ENCODE results near the gene MXRA7.

Gene MXRA7

GRCh38 chr17:76688165-76688622, 22.6 kb downstream of the MXRA7 start:
- DNase-seq (ENCODE audit: insufficient read length, low spot score): no peak
- no peak for TF ChIP-seq SPI1 (IDR thresholded peaks at IDR 0.05; ENCODE audit: low read depth, low read length)
- TF ChIP-seq POLR2A (IDR thresholded peaks at IDR 0.05; ENCODE audit: low read depth, low read length): no peak
- no peak for TF ChIP-seq POU2F2 (IDR thresholded peaks at IDR 0.05; ENCODE audit: low read depth, low read length)
- TF ChIP-seq POLR2AphosphoS5 (IDR thresholded peaks at IDR 0.05; ENCODE audit: low read depth, low read length): no peak
- TF ChIP-seq PAX5 (IDR thresholded peaks at IDR 0.05; ENCODE audit: insufficient read depth, low read length, severe bottlenecking): no peak
- no peak for TF ChIP-seq TAF1 (IDR thresholded peaks at IDR 0.05; ENCODE audit: low read depth, low read length)
- FAIRE-seq: no peak

GRCh38 chr17:76687298-76688164, 23.2 kb downstream of the MXRA7 start:
- no peak for FAIRE-seq
- DNase-seq (ENCODE audit: insufficient read length, low spot score): no peak
- TF ChIP-seq TAF1 (IDR thresholded peaks at IDR 0.05; ENCODE audit: low read depth, low read length) (no peak), PAX5 (IDR thresholded peaks at IDR 0.05; ENCODE audit: insufficient read depth, low read length, severe bottlenecking) (no peak), POLR2AphosphoS5 (IDR thresholded peaks at IDR 0.05; ENCODE audit: low read depth, low read length) (no peak)

- DNase-seq (ENCODE audit: insufficient read length, low spot score): no peak
- TF ChIP-seq PAX5 (IDR thresholded peaks at IDR 0.05; ENCODE audit: insufficient read depth, low read length, severe bottlenecking) (no peak), POLR2A (IDR thresholded peaks at IDR 0.05; ENCODE audit: low read depth, low read length) (no peak), POLR2AphosphoS5 (IDR thresholded peaks at IDR 0.05; ENCODE audit: low read depth, low read length) (no peak), SPI1 (IDR thresholded peaks at IDR 0.05; ENCODE audit: low read depth, low read length) (no peak), POU2F2 (IDR thresholded peaks at IDR 0.05; ENCODE audit: low read depth, low read length) (no peak), TAF1 (IDR thresholded peaks at IDR 0.05; ENCODE audit: low read depth, low read length) (no peak)
- FAIRE-seq: no peak
These were observed 24.0 kb downstream of the MXRA7 start for GRCh38 chr17:76686538-76687297.

- FAIRE-seq: no peak
- no peak for DNase-seq (ENCODE audit: insufficient read length, low spot score)
- TF ChIP-seq PAX5 (IDR thresholded peaks at IDR 0.05; ENCODE audit: insufficient read depth, low read length, severe bottlenecking) (no peak), POU2F2 (IDR thresholded peaks at IDR 0.05; ENCODE audit: low read depth, low read length) (no peak), TAF1 (IDR thresholded peaks at IDR 0.05; ENCODE audit: low read depth, low read length) (no peak), SPI1 (IDR thresholded peaks at IDR 0.05; ENCODE audit: low read depth, low read length) (no peak), POLR2AphosphoS5 (IDR thresholded peaks at IDR 0.05; ENCODE audit: low read depth, low read length) (no peak), POLR2A (IDR thresholded peaks at IDR 0.05; ENCODE audit: low read depth, low read length) (no peak)
These were observed 24.9 kb downstream of the MXRA7 start for GRCh38 chr17:76685846-76686245.

GRCh38 chr17:76685366-76685765, 25.4 kb downstream of the MXRA7 start:
- no peak for FAIRE-seq

GRCh38 chr17:76684756-76685155, 26.0 kb downstream of the MXRA7 start:
- FAIRE-seq (no peak), DNase-seq (ENCODE audit: insufficient read length, low spot score) (no peak)
- TF ChIP-seq PAX5 (IDR thresholded peaks at IDR 0.05; ENCODE audit: insufficient read depth, low read length, severe bottlenecking) (no peak), POLR2A (IDR thresholded peaks at IDR 0.05; ENCODE audit: low read depth, low read length) (no peak), TAF1 (IDR thresholded peaks at IDR 0.05; ENCODE audit: low read depth, low read length) (no peak), SPI1 (IDR thresholded peaks at IDR 0.05; ENCODE audit: low read depth, low read length) (no peak)

More at GRCh38 chr17:76685366-76685765, 25.4 kb downstream of the MXRA7 start:
- DNase-seq (ENCODE audit: insufficient read length, low spot score): no peak
- TF ChIP-seq SPI1 (IDR thresholded peaks at IDR 0.05; ENCODE audit: low read depth, low read length) (no peak), POLR2AphosphoS5 (IDR thresholded peaks at IDR 0.05; ENCODE audit: low read depth, low read length) (no peak), POLR2A (IDR thresholded peaks at IDR 0.05; ENCODE audit: low read depth, low read length) (no peak), TAF1 (IDR thresholded peaks at IDR 0.05; ENCODE audit: low read depth, low read length) (no peak), POU2F2 (IDR thresholded peaks at IDR 0.05; ENCODE audit: low read depth, low read length) (no peak), PAX5 (IDR thresholded peaks at IDR 0.05; ENCODE audit: insufficient read depth, low read length, severe bottlenecking) (no peak)

GRCh38 chr17:76683921-76684745, 26.6 kb downstream of the MXRA7 start:
- TF ChIP-seq PAX5 (IDR thresholded peaks at IDR 0.05; ENCODE audit: insufficient read depth, low read length, severe bottlenecking) (no peak), POLR2AphosphoS5 (IDR thresholded peaks at IDR 0.05; ENCODE audit: low read depth, low read length) (no peak), TAF1 (IDR thresholded peaks at IDR 0.05; ENCODE audit: low read depth, low read length) (no peak), SPI1 (IDR thresholded peaks at IDR 0.05; ENCODE audit: low read depth, low read length) (no peak), POLR2A (IDR thresholded peaks at IDR 0.05; ENCODE audit: low read depth, low read length) (no peak), POU2F2 (IDR thresholded peaks at IDR 0.05; ENCODE audit: low read depth, low read length) (no peak)
- no peak for DNase-seq (ENCODE audit: insufficient read length, low spot score)
- FAIRE-seq: no peak

- no peak for FAIRE-seq
- DNase-seq (ENCODE audit: insufficient read length, low spot score): no peak
- TF ChIP-seq SPI1 (IDR thresholded peaks at IDR 0.05; ENCODE audit: low read depth, low read length): no peak
- TF ChIP-seq PAX5 (IDR thresholded peaks at IDR 0.05; ENCODE audit: insufficient read depth, low read length, severe bottlenecking): no peak
- TF ChIP-seq TAF1 (IDR thresholded peaks at IDR 0.05; ENCODE audit: low read depth, low read length): no peak
These were observed 27.6 kb downstream of the MXRA7 start for GRCh38 chr17:76683011-76683755.

All from GM12891 (cell line).